Right lobe of liver (tissue), 4 donors: Measurements from ENCODE around the gene OSBPL2.

ENCODE experiments used
- POLR2A ChIP-seq: fragments of 450-650 bp; IDR thresholded peaks from one replicate; pipeline ENCODE4 v1.6.1; 2017; ENCODE audit warnings: antibody characterized with exemption, mild to moderate bottlenecking
- TF ChIP-seq, protein P1 (sequence below), 4 donors: fragments of 200-600 bp in 3 of 4; fragments of 450-650 bp in 1 of 4; IDR thresholded peaks; one replicate each; pipeline versions ENCODE4 v1.5.1 to v1.8.0; 2016 to 2022; ENCODE audit warnings: antibody characterized with exemption in 4 of 4, mild to moderate bottlenecking in 2 of 4
- donor health status: DM: no; HTN: no; CAD: no.
- donor health status: DM: no; HTN: no; CAD: no.
- donor health status: DM: no; HTN: yes; CAD: no.

DNA sequence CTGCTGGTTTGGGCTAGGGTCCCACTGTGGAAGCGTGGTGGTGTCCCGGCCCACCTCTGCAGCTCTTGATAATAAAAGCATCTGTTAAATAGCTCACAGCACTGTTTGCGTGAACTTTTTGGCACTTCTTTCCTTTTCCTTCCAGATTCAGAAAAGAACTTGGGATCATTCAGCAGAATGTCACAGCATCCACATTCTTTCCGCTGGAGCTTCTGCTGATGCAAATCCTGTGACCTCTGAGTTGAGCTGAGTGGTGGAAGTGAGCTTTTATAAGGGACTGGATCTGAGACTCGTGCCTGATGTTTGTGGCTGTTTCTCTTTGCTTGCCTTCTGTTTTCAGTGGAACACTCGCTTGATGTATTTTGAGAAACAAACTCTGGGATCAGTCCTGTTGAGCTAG lies 3.9 kb downstream of the OSBPL2 start:
- TF ChIP-seq, protein P1, sequence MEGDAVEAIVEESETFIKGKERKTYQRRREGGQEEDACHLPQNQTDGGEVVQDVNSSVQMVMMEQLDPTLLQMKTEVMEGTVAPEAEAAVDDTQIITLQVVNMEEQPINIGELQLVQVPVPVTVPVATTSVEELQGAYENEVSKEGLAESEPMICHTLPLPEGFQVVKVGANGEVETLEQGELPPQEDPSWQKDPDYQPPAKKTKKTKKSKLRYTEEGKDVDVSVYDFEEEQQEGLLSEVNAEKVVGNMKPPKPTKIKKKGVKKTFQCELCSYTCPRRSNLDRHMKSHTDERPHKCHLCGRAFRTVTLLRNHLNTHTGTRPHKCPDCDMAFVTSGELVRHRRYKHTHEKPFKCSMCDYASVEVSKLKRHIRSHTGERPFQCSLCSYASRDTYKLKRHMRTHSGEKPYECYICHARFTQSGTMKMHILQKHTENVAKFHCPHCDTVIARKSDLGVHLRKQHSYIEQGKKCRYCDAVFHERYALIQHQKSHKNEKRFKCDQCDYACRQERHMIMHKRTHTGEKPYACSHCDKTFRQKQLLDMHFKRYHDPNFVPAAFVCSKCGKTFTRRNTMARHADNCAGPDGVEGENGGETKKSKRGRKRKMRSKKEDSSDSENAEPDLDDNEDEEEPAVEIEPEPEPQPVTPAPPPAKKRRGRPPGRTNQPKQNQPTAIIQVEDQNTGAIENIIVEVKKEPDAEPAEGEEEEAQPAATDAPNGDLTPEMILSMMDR (IDR thresholded peaks at IDR 0.05): no peak
- TF ChIP-seq POLR2A: no peak
